IPS DF 19.7 (cell line): Measurements from ENCODE around the gene STX8.

Experiments
- DNase-seq: peaks from one replicate; pipeline ENCODE4 v3.0.0-alpha.2; 2013; ENCODE audit warnings: low read depth, low spot score

The STX8 gene

GRCh38 chr17:9443811-9444210, 131.8 kb downstream of the STX8 start:
- DNase-seq, result no peak

GRCh38 chr17:9439851-9440250, 135.8 kb downstream of the STX8 start:
- no peak for DNase-seq

DNA sequence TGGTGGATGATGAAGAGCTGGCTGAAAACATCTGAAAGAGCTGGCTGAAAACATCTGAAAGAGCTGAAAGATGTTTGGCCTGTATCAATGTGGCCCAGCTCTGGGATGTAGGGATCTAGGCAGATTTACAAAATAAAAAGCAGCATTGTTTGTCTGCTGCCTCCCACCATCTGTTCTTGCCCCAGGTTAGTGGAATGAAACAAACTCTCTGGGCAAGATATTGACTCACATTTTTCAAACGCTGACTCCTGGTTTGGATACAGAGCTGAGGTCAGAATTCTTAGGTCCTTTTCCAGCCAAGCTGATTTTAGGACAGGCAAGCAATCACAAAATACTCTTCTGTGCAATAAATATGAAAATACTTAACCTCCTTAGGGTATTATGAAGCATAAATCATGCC, 139.0 kb downstream of the STX8 start:
- no peak for DNase-seq

- DNase-seq, result no peak
Measured at GRCh38 chr17:9435165-9435564, 140.5 kb downstream of the STX8 start.

DNA sequence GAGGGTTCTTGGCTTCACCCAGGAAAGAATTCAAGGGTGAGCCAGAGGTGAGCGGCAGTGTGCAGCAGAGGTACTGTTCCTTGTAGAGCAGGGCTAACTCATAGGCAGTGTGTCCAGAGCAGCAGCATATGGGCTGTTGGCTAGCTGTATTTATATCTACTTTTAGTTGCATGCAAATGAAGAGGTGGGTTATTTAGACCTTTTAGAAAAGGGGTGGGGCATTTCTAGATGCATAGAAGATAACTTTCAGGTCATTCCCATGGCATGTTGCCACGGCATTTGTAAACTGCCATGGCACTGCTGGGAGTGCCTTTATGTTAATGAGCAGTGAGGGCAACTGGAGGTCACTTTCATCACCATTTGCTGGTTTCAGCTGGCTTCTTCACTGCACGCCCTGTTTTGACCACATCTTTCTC, 141.0 kb downstream of the STX8 start:
- no peak for DNase-seq

DNA sequence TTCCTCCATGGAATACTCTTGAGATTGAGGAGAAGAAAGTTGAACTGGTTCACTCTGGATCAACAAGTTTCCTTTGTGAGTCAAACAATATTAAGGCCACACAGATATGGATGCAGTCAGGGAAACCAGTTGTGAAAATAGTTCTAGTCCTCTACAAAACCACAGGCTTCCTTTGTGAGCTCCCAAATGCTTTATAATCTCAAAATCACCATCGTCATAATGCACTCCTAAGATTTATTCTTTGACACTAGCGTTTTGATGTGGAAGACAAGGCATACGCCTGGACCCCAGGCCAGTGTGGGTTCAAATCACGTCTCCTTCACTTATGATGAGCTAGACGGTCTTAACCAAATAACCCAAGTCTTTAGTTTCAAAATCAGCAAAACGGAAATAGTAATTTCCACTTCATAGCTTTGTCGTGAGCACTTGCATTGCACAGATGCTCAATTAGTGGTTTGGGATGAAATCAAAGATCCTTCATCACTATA, 142.6 kb downstream of the STX8 start:
- no peak for DNase-seq

DNA sequence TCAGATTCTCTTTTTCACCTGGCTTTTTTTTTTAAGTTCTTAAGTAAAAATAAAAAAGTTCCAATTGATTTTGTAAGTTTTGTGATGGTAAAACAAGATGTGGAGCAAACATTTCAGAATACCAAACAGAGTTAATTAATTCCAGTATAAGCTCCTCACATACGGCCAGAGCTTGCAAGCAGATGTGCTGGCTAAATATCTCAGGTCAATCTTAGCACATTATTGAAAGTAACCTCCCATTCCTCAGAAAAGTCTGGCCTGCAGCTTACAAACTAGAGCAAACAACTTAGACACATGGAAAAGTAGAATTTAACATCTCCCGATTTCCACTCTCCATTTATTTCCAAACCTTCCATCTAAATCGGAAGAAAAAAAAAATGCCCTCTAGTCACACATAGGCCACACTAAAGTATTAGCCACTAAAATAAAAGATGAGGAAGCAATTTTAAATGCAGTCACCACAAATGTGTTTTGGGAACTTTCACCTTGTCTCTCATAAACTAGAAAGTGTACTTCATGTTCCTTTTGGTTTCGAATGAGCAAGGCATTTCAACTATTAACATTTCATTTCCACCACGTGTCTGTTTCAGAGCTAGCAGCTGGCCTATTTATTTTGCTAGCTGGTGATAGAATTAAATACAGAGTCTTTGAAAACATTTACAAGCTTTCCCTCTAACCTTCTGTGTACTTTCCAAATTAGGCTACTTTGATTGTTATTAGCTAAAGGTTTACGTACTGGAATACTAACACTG, 143.3 kb downstream of the STX8 start:
- no peak for DNase-seq

GRCh38 chr17:9431620-9432019, 144.0 kb downstream of the STX8 start:
- no peak for DNase-seq

DNA sequence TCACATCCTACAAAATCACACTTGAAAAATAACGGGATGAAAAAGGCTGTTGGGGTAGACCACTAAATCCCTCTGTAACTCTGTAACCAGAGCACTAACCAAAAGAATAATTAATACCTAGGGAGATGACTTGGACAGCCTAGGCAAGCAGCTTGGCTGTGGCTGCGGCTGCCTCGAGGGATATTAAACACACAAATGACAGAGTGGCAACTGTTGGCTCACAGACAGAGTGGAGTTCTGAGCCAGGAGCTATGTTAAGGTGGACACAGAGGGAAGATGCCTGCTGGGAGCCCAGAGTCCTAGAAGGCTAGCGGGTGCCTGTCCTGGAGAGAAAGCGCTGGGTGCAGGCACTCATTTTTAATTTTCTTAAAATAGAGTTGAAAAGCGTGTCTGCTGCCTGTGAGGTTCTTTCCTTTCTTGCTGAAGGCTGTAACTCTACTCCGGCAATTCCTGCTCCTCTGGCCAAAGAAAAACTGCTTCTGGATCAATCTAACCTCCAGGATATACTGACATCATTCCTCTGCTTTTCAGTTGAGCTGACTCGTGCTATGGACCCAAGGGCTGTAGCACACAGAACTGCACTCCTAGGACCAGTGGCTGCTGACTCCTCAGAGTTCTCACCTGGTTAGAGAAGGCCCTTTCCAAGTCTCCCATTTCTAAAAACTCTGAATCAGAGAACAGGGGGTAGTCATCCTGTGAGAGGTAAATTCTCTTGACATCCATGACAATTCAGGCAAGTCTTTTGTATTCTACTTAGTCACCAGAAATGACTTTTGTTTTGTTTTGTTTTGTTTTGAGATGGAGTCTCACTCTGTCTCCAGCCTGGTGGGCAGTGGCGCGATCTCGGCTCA, 147.9 kb downstream of the STX8 start:
- no peak for DNase-seq

DNA sequence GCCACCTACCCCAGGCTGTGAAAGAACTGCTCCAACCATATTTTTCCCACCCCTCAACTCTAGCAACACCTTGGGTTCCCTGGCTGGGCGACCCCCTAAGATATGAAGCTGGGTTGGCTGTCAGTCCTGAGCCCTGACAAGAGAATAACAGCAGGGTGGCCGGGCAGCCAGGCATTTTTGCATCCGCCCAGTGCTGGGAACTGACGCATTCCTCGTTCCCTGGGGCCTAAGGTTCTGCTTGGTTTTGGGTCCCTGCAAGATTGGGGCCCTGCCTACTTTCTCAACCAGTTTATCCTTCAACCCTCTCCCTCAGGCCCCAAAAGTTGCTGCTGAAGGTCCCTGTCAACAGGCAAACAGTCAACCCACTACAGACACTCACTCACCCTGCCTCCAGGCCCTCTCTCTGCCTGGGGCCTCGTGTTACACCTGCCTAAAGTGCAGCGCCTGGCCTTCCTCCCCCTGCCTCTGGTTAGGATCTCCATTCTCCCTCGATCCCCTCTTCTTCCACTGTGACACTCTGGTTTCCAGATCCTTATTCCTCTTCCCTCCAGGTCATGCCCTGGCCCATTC, 151.5 kb downstream of the STX8 start:
- DNase-seq, result no peak

GRCh38 chr17:9421525-9421924, 154.1 kb downstream of the STX8 start:
- no peak for DNase-seq

DNA sequence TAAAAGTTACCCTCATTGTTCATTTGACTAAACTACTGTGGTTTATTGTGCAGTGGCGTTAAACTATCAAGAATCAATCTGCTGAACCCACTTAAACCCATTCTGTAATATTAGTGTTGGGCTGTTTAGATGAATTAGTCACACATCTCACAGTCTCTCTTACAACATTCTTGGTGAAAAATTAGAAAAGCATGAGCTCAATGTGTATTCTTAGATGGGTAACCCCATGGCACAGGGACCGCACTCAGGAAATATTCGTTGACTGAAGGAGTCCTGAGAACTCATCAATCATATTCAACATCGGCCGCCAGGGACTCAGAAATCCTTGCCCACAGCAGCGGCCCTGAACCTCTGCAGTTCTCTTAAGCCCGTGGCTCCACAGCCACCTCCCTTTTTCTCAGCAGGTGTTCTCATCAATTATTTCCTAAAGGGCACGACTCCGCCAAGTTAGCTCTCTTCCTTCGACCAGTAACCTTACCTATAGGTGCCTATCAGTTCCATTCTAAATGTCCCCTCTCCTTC, 155.6 kb downstream of the STX8 start:
- DNase-seq, result no peak

- no peak for DNase-seq
Measured at GRCh38 chr17:9414471-9414870, 161.1 kb downstream of the STX8 start.

- DNase-seq, result no peak
Measured at GRCh38 chr17:9410737-9411136, 164.9 kb downstream of the STX8 start.

DNA sequence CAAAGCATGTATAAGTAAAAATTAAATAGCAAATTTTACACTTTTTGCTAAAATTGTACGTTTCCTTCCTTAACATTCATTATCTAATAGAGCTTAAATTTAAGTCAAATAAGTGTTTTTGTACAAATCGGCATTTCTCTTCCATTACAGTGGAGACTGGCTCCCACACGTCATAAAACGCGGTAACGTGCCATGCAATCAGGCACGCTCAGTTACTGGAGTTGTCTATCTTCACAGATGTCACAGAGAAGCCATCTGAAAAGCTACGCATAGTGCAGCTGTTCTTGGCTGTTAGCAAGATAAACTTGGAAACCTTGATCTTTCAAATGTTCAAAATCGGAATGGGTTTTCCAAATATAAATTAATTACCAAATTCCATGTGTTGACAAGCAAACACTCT, 165.3 kb downstream of the STX8 start:
- DNase-seq, result no peak

GRCh38 chr17:9409878-9410277, 165.7 kb downstream of the STX8 start:
- no peak for DNase-seq

- no peak for DNase-seq
Measured at GRCh38 chr17:9408868-9409829, 166.5 kb downstream of the STX8 start.

DNA sequence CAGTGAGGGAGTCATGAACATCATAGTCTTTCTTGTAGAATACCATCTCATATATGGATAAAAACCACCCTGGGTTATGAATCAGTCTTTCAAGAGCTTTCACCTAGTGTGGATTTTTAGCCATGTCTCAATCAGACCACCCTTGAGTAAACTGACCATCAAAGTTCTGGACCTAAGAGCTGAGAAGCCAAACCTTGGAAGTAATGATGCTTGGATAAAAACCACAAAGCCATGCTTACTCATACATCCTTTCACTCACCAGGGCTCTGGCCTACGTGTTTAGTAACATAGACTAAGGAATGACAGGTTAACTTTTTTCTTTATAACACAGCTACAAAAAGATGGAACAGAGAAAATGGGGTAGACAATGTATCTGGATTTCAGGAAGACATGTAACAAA, 167.2 kb downstream of the STX8 start:
- no peak for DNase-seq

- no peak for DNase-seq
Measured at GRCh38 chr17:9406046-9406606, 169.5 kb downstream of the STX8 start.

- DNase-seq, result no peak
Measured at GRCh38 chr17:9403257-9403656, 172.4 kb downstream of the STX8 start.
